Heart right ventricle (tissue), 16 donors: ENCODE data around the gene ACYP2. TPM values are rescaled to one million over a fixed set of nuclear protein-coding genes. Genes with fewer than 3 reads are reported as not detected.

Experiments
- ATAC-seq, 8 donors: fragments of 200-7000 bp; cut with Tn5 transposase; one replicate each; pipeline ENCODE4 v1.9.1; 2020; ENCODE audit warnings: mild to moderate bottlenecking in 8 of 8, moderate library complexity in 8 of 8, moderate number of reproducible peaks in 1 of 8
- DNase-seq, 2 donors: peaks; one replicate each; pipeline ENCODE4 v3.0.0-alpha.2; 2020
- H3K27ac ChIP-seq, 10 donors: fragments of 200-600 bp; sonication (generic) in 2 of 10; one replicate each; pipeline versions ENCODE4 v1.5.0 to v1.8.0; 2020 to 2022; ENCODE audit warnings: mild to moderate bottlenecking in 3 of 10
- H3K27me3 ChIP-seq, 7 donors: fragments of 200-600 bp; one replicate each; pipeline ENCODE4 v1.8.0; 2021 to 2022; ENCODE audit warnings: mild to moderate bottlenecking in 2 of 7
- H3K36me3 ChIP-seq, 9 donors: fragments of 200-600 bp; sonication (generic) in 1 of 9; one replicate each; pipeline versions ENCODE4 v1.5.0 to v1.8.0; 2020 to 2022; ENCODE audit warnings: mild to moderate bottlenecking in 2 of 9
- H3K4me1 ChIP-seq, 9 donors: fragments of 200-600 bp; sonication (generic) in 1 of 9; one replicate each; pipeline versions ENCODE4 v1.5.0 to v1.8.0; 2020 to 2022; ENCODE audit warnings: mild to moderate bottlenecking in 4 of 9
- H3K4me3 ChIP-seq, 10 donors: fragments of 200-600 bp; sonication (generic) in 2 of 10; one replicate each; pipeline versions ENCODE4 v1.5.0 to v1.8.0; 2020 to 2022; ENCODE audit warnings: mild to moderate bottlenecking in 7 of 10, moderate library complexity in 2 of 10
- H3K9me3 ChIP-seq, 11 donors: fragments of 200-600 bp in 10 of 11; sonication (generic) in 2 of 11; one replicate each; pipeline versions ENCODE4 v1.5.0 to v1.8.0; 2013 to 2022; ENCODE audit warnings: mild to moderate bottlenecking in 2 of 11, control low read depth in 1 of 11, moderate library complexity in 1 of 11
- CTCF ChIP-seq, 9 donors: fragments of 200-600 bp; sonication (generic) in 2 of 9; IDR thresholded peaks; one replicate each; pipeline versions ENCODE4 v1.5.0 to v1.8.0; 2021 to 2022; ENCODE audit warnings: antibody characterized with exemption in 9 of 9, mild to moderate bottlenecking in 5 of 9, moderate library complexity in 1 of 9
- WGBS, 2 donors: extraction: QIAGEN DNeasy Blood & Tissue Kit; methylation state at CpG; one replicate each; pipeline ENCODE4 v1.1.7; 2013; ENCODE audit warnings: inconsistent platforms in 1 of 2; 5-methylcytosine and 5-hydroxymethylcytosine counted together
- intact Hi-C, 10 donors: fragments of 100-400 bp; cut with DNase I; formaldehyde crosslinking; loops; one replicate each; pipeline versions ENCODE4 v1.11.1 to v1.14.2; 2022
- polyA plus RNA-seq, 2 donors: library from polyadenylated mRNA; stranded (reverse); fragments of 200-250 nt; gene quantifications; one replicate each; pipeline ENCODE4 v1.2.3, GENCODE V29; 2013
- total RNA-seq, 10 donors: library from RNA; stranded (reverse); fragmentation: NEBNext Ultra II Directional in 3 of 10; extraction: Animal tissue kit (Norgen Biotek cat#: 25700) in 3 of 10; gene quantifications; one replicate each; pipeline versions ENCODE4 v1.2.1 to v1.2.4, GENCODE V29; 2021 to 2023
- donor health status: Arrhythmogenic right ventricular cardiomyopathy.
- donor health status: ischemic (EF 13 %, LVEDD 7.1; RV severe dilation, severe dysfunction).
- donor health status: healthy with polysubstance abuse.
- donor health status: DM: no; HTN: yes; CAD: no.
- donor health status: DM: no; HTN: no; CAD: no.
- donor health status: ischemic (EF 25% LVEDD 6.9; RV normal size, moderate dysfunction).
- donor health status: ischemic (EF 25% LVEDD 5.7; RV mildly dilated, moderate dysfunction).
- donor health status: healthy.
- donor health status: DM: yes; HTN: yes; CAD: no.
- donor health status: Ischemic cardiomyopathy.
- donor health status: ischemic (EF 35%, LVEDD 5.7; RV mildly dilated, moderate dysfunction).
- donor health status: nonischemic (EF 11% LVEDD 7.7; RV severe dilation, severe dysfunction).
- donor health status: DM: yes; HTN: yes; CAD: no.
- donor health status: PGD.
- donor health status: ischemic (EF 29% LVEDD 5.4; RV normal size, mild dysfunction).
- donor health status: nonischemic (EF 23%, LVEDD 6.1; RV moderate dilation, normal function).

ACYP2 gene
- total and polyA plus RNA-seq, 12 donors: 45.7 to 87.1 (median 74.3) TPM

- intact Hi-C loops: no loop called here
- Histone ChIP-seq H3K9me3 (peaks cover 0 to 12% (median 0%) of the 10 kb centered on the region in 11 donors), H3K27me3 (no peaks in the 10 kb centered on the region), H3K36me3 (no peaks in the 10 kb centered on the region), H3K4me1 (peaks cover 0 to 30% (median 14%) of the 10 kb centered on the region in 9 donors), H3K4me3 (no peak overlapping the region), H3K27ac (peak overlapping the region in 6 of 10 donors; percentile 48 to 68 (median 59))
- ATAC-seq: peak in 2 of 8 donors; percentile 15 to 50
- WGBS, 2 donors: 68 to 69% methylated on average over 1 of the region's 1 CpG
- no peak for DNase-seq
- no peak for TF ChIP-seq CTCF (IDR thresholded peaks at IDR 0.05)
Observed at GRCh38 chr2:54239427-54239826, 124.0 kb downstream of the ACYP2 start.

- Histone ChIP-seq H3K9me3 (peaks cover 0 to 12% (median 0%) of the 10 kb centered on the region in 11 donors), H3K27ac (peak overlapping the region in 9 of 10 donors; percentile 36 to 68 (median 54)), H3K36me3 (no peaks in the 10 kb centered on the region), H3K27me3 (no peaks in the 10 kb centered on the region), H3K4me1 (peaks cover 0 to 30% (median 14%) of the 10 kb centered on the region in 9 donors), H3K4me3 (no peak overlapping the region)
- no peak for TF ChIP-seq CTCF (IDR thresholded peaks at IDR 0.05)
- peak; percentile 58 to 89 (median 79) for ATAC-seq
- DNase-seq: no peak
- intact Hi-C loops: no loop called here
- 51 to 71% methylated on average over 5 of the region's 5 CpGs for WGBS, 2 donors
Observed at GRCh38 chr2:54240515-54241469, 125.4 kb downstream of the ACYP2 start.

DNA sequence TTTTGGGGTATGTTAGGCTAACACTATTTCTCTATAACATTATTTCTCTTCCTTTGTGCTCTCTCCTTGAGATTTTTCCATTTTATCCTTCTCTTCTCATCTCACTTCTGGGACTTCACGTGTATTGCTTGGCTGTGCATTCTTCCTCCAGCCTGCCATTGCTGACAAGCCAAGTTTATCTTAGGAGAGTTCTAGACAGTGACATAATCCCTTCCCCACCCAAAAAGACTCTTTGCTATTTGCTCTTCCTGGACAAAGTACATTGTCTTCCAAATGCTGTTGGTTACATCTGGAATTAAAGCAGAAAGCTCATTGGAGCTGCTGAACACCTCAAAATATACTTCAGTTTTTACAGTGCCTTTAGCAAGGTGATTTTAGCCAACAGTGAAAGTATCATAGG lies 131.7 kb downstream of the ACYP2 start:
- Histone ChIP-seq H3K4me1 (peaks cover 0 to 19% (median 5%) of the 10 kb centered on the region in 9 donors), H3K9me3 (no peaks in the 10 kb centered on the region), H3K36me3 (no peaks in the 10 kb centered on the region), H3K4me3 (no peak overlapping the region), H3K27ac (peak overlapping the region in 2 of 10 donors; percentile 3 to 46), H3K27me3 (no peaks in the 10 kb centered on the region)
- intact Hi-C loops: no loop called here
- no peak for TF ChIP-seq CTCF (IDR thresholded peaks at IDR 0.05)
- DNase-seq: no peak
- WGBS, 2 donors: 34 to 42% methylated on average over 1 of the region's 1 CpG
- peak in 5 of 8 donors; percentile 55 to 80 (median 66) for ATAC-seq

DNA sequence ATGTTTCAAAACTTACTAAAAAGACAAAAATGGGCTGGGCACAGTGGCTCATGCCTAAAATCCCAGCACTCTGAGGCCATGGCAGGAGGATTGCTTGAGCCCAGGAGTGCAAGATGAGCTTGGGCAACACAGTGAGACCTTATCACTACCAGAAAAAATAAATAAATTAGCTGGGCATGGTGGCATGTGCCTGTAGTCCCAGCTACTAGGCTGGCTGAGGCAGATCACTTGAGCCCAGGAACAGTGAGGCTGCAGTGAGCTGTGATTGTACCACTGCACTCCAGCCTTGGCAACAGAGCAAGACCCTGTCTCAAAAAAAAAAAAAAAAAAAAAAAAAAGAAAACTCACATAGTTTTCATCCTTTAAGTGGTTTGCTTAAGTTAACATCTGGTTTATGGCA lies 134.2 kb downstream of the ACYP2 start:
- DNase-seq (no peak), ATAC-seq (peak in 4 of 8 donors; percentile 49 to 59 (median 51))
- H3K27me3 ChIP-seq: no peaks in the 10 kb centered on the region
- H3K4me1 ChIP-seq: peaks cover 0 to 19% (median 5%) of the 10 kb centered on the region in 9 donors
- H3K36me3 ChIP-seq: no peaks in the 10 kb centered on the region
- H3K4me3 ChIP-seq: no peak overlapping the region
- no peak overlapping the region for H3K27ac ChIP-seq
- no peaks in the 10 kb centered on the region for H3K9me3 ChIP-seq
- intact Hi-C loops: no loop called here
- no peak for TF ChIP-seq CTCF (IDR thresholded peaks at IDR 0.05)
